Chondrocyte (in vitro differentiated cells): Measurements from ENCODE around the gene NINJ1. TPM values are rescaled to one million over a fixed set of nuclear protein-coding genes. Genes with fewer than 3 reads are reported as not detected.
A peak's percentile ranks its signal among the peaks of the same experiment; 100 is the strongest.

Source experiments
- DNase-seq: peaks from one replicate; pipeline ENCODE4 v3.0.0; 2021; ENCODE audit warnings: mixed read lengths, low spot score
- H3K27ac Mint-ChIP-seq: one replicate; pipeline ENCODE4 v1.8.0; 2021; ENCODE audit warnings: mild to moderate bottlenecking, moderate library complexity, mixed read lengths; ENCODE audit not compliant: unreplicated experiment
- H3K27me3 Mint-ChIP-seq: 2 replicates; pipeline ENCODE4 v1.8.0; 2021; ENCODE audit warnings: low read depth, mixed read lengths
- H3K36me3 Mint-ChIP-seq: 2 replicates; pipeline ENCODE4 v1.8.0; 2021; ENCODE audit warnings: low read depth, mixed read lengths
- H3K4me1 Mint-ChIP-seq: 2 replicates; pipeline ENCODE4 v1.8.0; 2021; ENCODE audit warnings: low read depth, mild to moderate bottlenecking, mixed read lengths
- H3K4me3 Mint-ChIP-seq: one replicate; pipeline ENCODE4 v1.8.0; 2021; ENCODE audit warnings: mild to moderate bottlenecking, moderate library complexity, mixed read lengths; ENCODE audit not compliant: unreplicated experiment
- H3K9me3 Mint-ChIP-seq: 2 replicates; pipeline ENCODE4 v1.8.0; 2021; ENCODE audit warnings: low read depth, mixed read lengths
- CTCF ChIP-seq: fragments of 200-600 bp; sonication (generic); IDR thresholded peaks from 2 replicates; pipeline ENCODE4 v1.5.0; 2021; ENCODE audit warnings: antibody characterized with exemption, mild to moderate bottlenecking, moderate library complexity
- total RNA-seq: library from RNA; stranded (reverse); gene quantifications from 3 replicates; pipeline ENCODE4 v1.2.1, GENCODE V29; 2021

NINJ1 gene
- total RNA-seq, 1 donor from 2014 or later = 33.6 TPM

- Mint-ChIP-seq H3K4me3 (no peak overlapping the region), H3K27ac (no peak overlapping the region), H3K4me1 (peaks cover 3% of the 10 kb centered on the region), H3K36me3 (peaks cover 10% of the 10 kb centered on the region), H3K9me3 (no peaks in the 10 kb centered on the region), H3K27me3 (no peaks in the 10 kb centered on the region)
- DNase-seq = peak; percentile 76
- no peak for TF ChIP-seq CTCF
Measured at GRCh38 chr9:93112116-93112863, 21.8 kb downstream of the NINJ1 start.

GRCh38 chr9:93111371-93112115 is 22.5 kb downstream of the NINJ1 start:
- H3K27me3 Mint-ChIP-seq = no peaks in the 10 kb centered on the region
- DNase-seq = peak; percentile 77
- no peak overlapping the region for H3K27ac Mint-ChIP-seq
- TF ChIP-seq CTCF = no peak
- H3K36me3 Mint-ChIP-seq = peaks cover 10% of the 10 kb centered on the region
- H3K4me3 Mint-ChIP-seq = no peak overlapping the region
- H3K9me3 Mint-ChIP-seq = no peaks in the 10 kb centered on the region
- H3K4me1 Mint-ChIP-seq = peaks cover 3% of the 10 kb centered on the region

GRCh38 chr9:93111001-93111370 is 23.1 kb downstream of the NINJ1 start:
- peak; percentile 84 for DNase-seq
- no peak overlapping the region for H3K4me3 Mint-ChIP-seq
- peaks cover 3% of the 10 kb centered on the region for H3K4me1 Mint-ChIP-seq
- TF ChIP-seq CTCF = no peak
- H3K9me3 Mint-ChIP-seq = no peaks in the 10 kb centered on the region
- H3K27me3 Mint-ChIP-seq = no peaks in the 10 kb centered on the region
- no peak overlapping the region for H3K27ac Mint-ChIP-seq
- peaks cover 10% of the 10 kb centered on the region for H3K36me3 Mint-ChIP-seq

- no peaks in the 10 kb centered on the region for H3K27me3 Mint-ChIP-seq
- peaks cover 3% of the 10 kb centered on the region for H3K4me1 Mint-ChIP-seq
- TF ChIP-seq CTCF = no peak
- H3K27ac Mint-ChIP-seq = no peak overlapping the region
- H3K4me3 Mint-ChIP-seq = no peak overlapping the region
- H3K36me3 Mint-ChIP-seq = peaks cover 10% of the 10 kb centered on the region
- H3K9me3 Mint-ChIP-seq = no peaks in the 10 kb centered on the region
- DNase-seq = peak; percentile 86
Measured at GRCh38 chr9:93110311-93110855, 23.7 kb downstream of the NINJ1 start.

GRCh38 chr9:93108291-93109041 is 25.6 kb downstream of the NINJ1 start:
- Mint-ChIP-seq H3K4me3 (no peak overlapping the region), H3K27ac (no peak overlapping the region), H3K27me3 (no peaks in the 10 kb centered on the region), H3K36me3 (peaks cover 21% of the 10 kb centered on the region), H3K4me1 (peaks cover 3% of the 10 kb centered on the region), H3K9me3 (peaks cover 12% of the 10 kb centered on the region)
- peak; percentile 79 for DNase-seq
- no peak for TF ChIP-seq CTCF
